H1 (cell line): ENCODE data around the gene PREX1. TPM values are rescaled to one million over a fixed set of nuclear protein-coding genes. Genes with fewer than 3 reads are reported as not detected.

Source experiments
- CTCF ChIA-PET: fragments of 300-600 bp; sonication (Branson Sonifier 250); formaldehyde crosslinking; loops from one replicate; lab custom pipeline; 2021; ENCODE audit not compliant: partially characterized antibody; lab: Charles Lee
- POLR2A ChIA-PET: fragments of 300-600 bp; sonication (Branson Sonifier 250); formaldehyde crosslinking; loops from one replicate; lab custom pipeline; 2021; ENCODE audit warnings: inconsistent platforms; ENCODE audit not compliant: partially characterized antibody; lab: Charles Lee
- DNase-seq, 2 experiments: peaks; one replicate each; pipeline versions ENCODE4 v3.0.0 to v3.0.0-alpha.2; 2010 to 2022; ENCODE audit warnings: low spot score in 2 of 2, low read depth in 1 of 2, mixed read lengths in 1 of 2
- FAIRE-seq: peaks from 2 replicates; lab custom pipeline; 2011; peaks lifted over from hg19 to GRCh38; lab: Jason Lieb, UNC
- H2AFZ ChIP-seq: 2 replicates; pipeline ENCODE4 v1.8.1; 2012; ENCODE audit warnings: low read length, inconsistent platforms
- H2AK5ac ChIP-seq: 2 replicates; pipeline ENCODE4 v1.6.1; 2013; ENCODE audit warnings: low read depth, low read length
- H2BK120ac ChIP-seq: replicated peaks from 2 replicates; pipeline ENCODE3; 2013; ENCODE audit warnings: low read depth, low read length, inconsistent platforms
- H2BK12ac ChIP-seq: 2 replicates; pipeline ENCODE4 v1.6.1; 2013; ENCODE audit warnings: low read depth, low read length
- H2BK15ac ChIP-seq: 2 replicates; pipeline ENCODE4 v1.6.1; 2013; ENCODE audit warnings: low read length
- H2BK20ac ChIP-seq: 2 replicates; pipeline ENCODE4 v1.6.1; 2013; ENCODE audit warnings: low read length
- H2BK5ac ChIP-seq: 2 replicates; pipeline ENCODE4 v1.6.1; 2013; ENCODE audit warnings: low read depth, low read length
- H3K14ac ChIP-seq: 2 replicates; pipeline ENCODE4 v1.6.1; 2013; ENCODE audit warnings: inconsistent platforms; ENCODE audit not compliant: insufficient read length
- H3K18ac ChIP-seq: 2 replicates; pipeline ENCODE4 v1.6.1; 2013; ENCODE audit warnings: low read length; ENCODE audit errors: extremely low read depth
- H3K23ac ChIP-seq: 2 replicates; pipeline ENCODE4 v1.6.1; 2013; ENCODE audit warnings: inconsistent platforms; ENCODE audit not compliant: insufficient read length
- H3K23me2 ChIP-seq: 2 replicates; pipeline ENCODE4 v1.6.1; 2013; ENCODE audit warnings: low read depth, low read length
- H3K27ac ChIP-seq: 2 replicates; pipeline ENCODE4 v1.6.1; 2011; ENCODE audit warnings: low read depth, low read length, inconsistent platforms
- H3K27me3 ChIP-seq, 4 experiments: replicated peaks in 1 of 4; 1 replicate in 1 of 4; 2 replicates in 3 of 4; pipeline versions ENCODE4 v1.6.1 to v1.8.1; 2011 to 2013; ENCODE audit warnings: low read length in 3 of 4, mild to moderate bottlenecking in 3 of 4, inconsistent platforms in 2 of 4, mixed read lengths in 2 of 4, moderate library complexity in 1 of 4; ENCODE audit not compliant: control insufficient read depth in 3 of 4, insufficient read depth in 3 of 4; ENCODE audit errors: extremely low read depth in 1 of 4
- H3K36me3 ChIP-seq, 4 experiments: 2 replicates each; pipeline versions ENCODE4 v1.6.1 to v1.8.1; 2011 to 2013; ENCODE audit warnings: mild to moderate bottlenecking in 4 of 4, low read length in 3 of 4, moderate library complexity in 2 of 4, control low read depth in 1 of 4, inconsistent platforms in 1 of 4; ENCODE audit not compliant: insufficient read depth in 4 of 4, control insufficient read depth in 2 of 4
- H3K4ac ChIP-seq: replicated peaks from 2 replicates; pipeline ENCODE3; 2013; ENCODE audit warnings: low read length, low read depth, mixed read lengths, inconsistent platforms; ENCODE audit not compliant: insufficient read length
- H3K4me1 ChIP-seq, 4 experiments: replicated peaks in 1 of 4; 1 replicate in 1 of 4; 2 replicates in 3 of 4; pipeline versions ENCODE4 v1.6.1 to v1.8.1; 2011 to 2013; ENCODE audit warnings: low read length in 3 of 4, inconsistent platforms in 2 of 4, mixed read lengths in 1 of 4; ENCODE audit not compliant: insufficient read depth in 4 of 4, control insufficient read depth in 3 of 4
- H3K4me2 ChIP-seq, 2 experiments: 2 replicates each; pipeline versions ENCODE4 v1.6.1 to v1.8.1; 2011 to 2013; ENCODE audit warnings: low read depth in 2 of 2, low read length in 2 of 2, control low read depth in 1 of 2, inconsistent platforms in 1 of 2, mild to moderate bottlenecking in 1 of 2; ENCODE audit not compliant: insufficient read depth in 1 of 2
- H3K4me3 ChIP-seq, 4 experiments: fragments of 200-600, 300-600 bp in 1 of 4; sonication (generic), shearing (Covaris generic), sonication (Bioruptor Twin) in 1 of 4; 2 replicates each; pipeline versions ENCODE4 v1.5.1 to v1.8.1; 2011 to 2016; ENCODE audit warnings: low read length in 4 of 4, low read depth in 3 of 4, control low read depth in 2 of 4, inconsistent platforms in 2 of 4, mild to moderate bottlenecking in 2 of 4, mixed read lengths in 1 of 4, moderate library complexity in 1 of 4; ENCODE audit not compliant: insufficient read depth in 2 of 4; ENCODE audit errors: extremely low read depth in 1 of 4
- H3K56ac ChIP-seq: replicated peaks from 2 replicates; pipeline ENCODE3; 2013; ENCODE audit warnings: low read depth, mild to moderate bottlenecking, mixed read lengths, low read length, inconsistent platforms; ENCODE audit not compliant: insufficient read length
- H3K79me1 ChIP-seq: 2 replicates; pipeline ENCODE4 v1.6.1; 2013; ENCODE audit warnings: low read depth, low read length, control low read depth
- H3K79me2 ChIP-seq, 2 experiments: 2 replicates each; pipeline versions ENCODE4 v1.6.1 to v1.8.1; 2012 to 2013; ENCODE audit warnings: low read length in 2 of 2, mild to moderate bottlenecking in 2 of 2, inconsistent platforms in 1 of 2; ENCODE audit not compliant: insufficient read depth in 2 of 2, control insufficient read depth in 1 of 2
- H3K9ac ChIP-seq, 4 experiments: replicated peaks in 1 of 4; 1 replicate in 1 of 4; 2 replicates in 3 of 4; pipeline versions ENCODE4 v1.6.1 to v1.8.1; 2011 to 2013; ENCODE audit warnings: low read depth in 3 of 4, low read length in 3 of 4, control low read depth in 2 of 4, mild to moderate bottlenecking in 2 of 4, moderate library complexity in 2 of 4, inconsistent platforms in 1 of 4; ENCODE audit errors: extremely low read depth in 1 of 4
- H3K9me3 ChIP-seq, 2 experiments: 2 replicates each; pipeline versions ENCODE4 v1.6.1 to v1.8.1; 2012 to 2013; ENCODE audit warnings: mild to moderate bottlenecking in 2 of 2, moderate library complexity in 2 of 2, control low read depth in 1 of 2, inconsistent platforms in 1 of 2, low read depth in 1 of 2, low read length in 1 of 2, mixed read lengths in 1 of 2; ENCODE audit not compliant: insufficient read depth in 2 of 2
- H4K20me1 ChIP-seq, 2 experiments: replicated peaks in 1 of 2; 2 replicates each; pipeline versions ENCODE3 to v1.8.1; 2011 to 2013; ENCODE audit warnings: inconsistent platforms in 2 of 2, low read length in 2 of 2, mild to moderate bottlenecking in 1 of 2; ENCODE audit not compliant: insufficient read depth in 2 of 2, control insufficient read depth in 1 of 2
- H4K5ac ChIP-seq: 2 replicates; pipeline ENCODE4 v1.6.1; 2013; ENCODE audit warnings: low read length, low read depth, mixed read lengths, inconsistent platforms; ENCODE audit not compliant: insufficient read length
- H4K8ac ChIP-seq: 2 replicates; pipeline ENCODE4 v1.8.0; 2013; ENCODE audit warnings: mild to moderate bottlenecking, moderate library complexity, low read length, inconsistent platforms; ENCODE audit not compliant: insufficient read depth; ENCODE audit errors: extremely low read depth
- H4K91ac ChIP-seq: replicated peaks from 2 replicates; pipeline ENCODE3; 2013; ENCODE audit warnings: low read length, mixed read lengths, inconsistent platforms; ENCODE audit not compliant: insufficient read length
- WGBS, 2 experiments: shearing (Covaris generic) in 1 of 2; methylation state at CpG; one replicate each; pipeline versions ENCODE4 v1.1.6 to v1.1.7; 2013 to 2015; ENCODE audit warnings: low lambda C conversion rate in 2 of 2, mixed read lengths in 2 of 2, inconsistent platforms in 1 of 2, low coverage in 1 of 2, missing lambda C conversion rate in 1 of 2; ENCODE audit not compliant: insufficient replicate concordance in 2 of 2, insufficient coverage in 1 of 2, insufficient read length in 1 of 2; ENCODE audit errors: extremely low coverage in 1 of 2, missing lambda C conversion rate in 1 of 2; 5-methylcytosine and 5-hydroxymethylcytosine counted together
- polyA plus RNA-seq, 7 experiments: library from polyadenylated mRNA; depleted of rRNA in 3 of 7; stranded (reverse) in 5 of 7; unstranded in 2 of 7; fragments of >200 nt in 5 of 7; fragments of 200-250 nt in 2 of 7; gene quantifications; 1 replicate in 5 of 7; 2 replicates in 1 of 7; 4 replicates in 1 of 7; pipeline versions ENCODE4 v1.2.1 to v1.2.3, GENCODE V29; 2011 to 2013; ENCODE audit warnings: missing spikeins in 2 of 7, mixed read lengths in 2 of 7
- total RNA-seq: library from RNA; stranded (reverse); fragmentation: NEBNext Ultra II Directional; extraction: Animal tissue kit (Norgen Biotek cat#: 25700); gene quantifications from 2 replicates; pipeline ENCODE4 v1.2.1, GENCODE V29; 2021

Gene PREX1
- total and polyA plus RNA-seq, 2 of the 8 experiments (the other 6 are each of a cell fraction or from before 2014, with no cell fraction given) = 10.7 to 12.8 TPM

- Histone ChIP-seq H4K20me1 (peaks cover 0 to 2% of the 10 kb centered on the region in 2 experiments), H4K91ac (no peak overlapping the region), H3K36me3 (no peaks in the 10 kb centered on the region), H3K9me3 (no peaks in the 10 kb centered on the region), H3K4me2 (no peak overlapping the region), H3K23me2 (no peaks in the 10 kb centered on the region; the same call in none of the 2 replicates), H3K79me1 (peaks cover 6% of the 10 kb centered on the region; the same call in 1 of the 2 replicates), H3K27me3 (no peaks in the 10 kb centered on the region; a peak in 1 of 7 replicates), H3K23ac (no peak overlapping the region), H2BK12ac (no peak overlapping the region), H3K9ac (no peak overlapping the region), H3K79me2 (no peaks in the 10 kb centered on the region), H3K4me3 (no peak overlapping the region), H2BK5ac (no peak overlapping the region), H2AFZ (no peak overlapping the region), H2BK120ac (no peak overlapping the region), H2BK20ac (0 out of 2 replicates have a peak overlapping the region, but pooled peaks have one; percentile 32), H3K14ac (no peak overlapping the region), H2AK5ac (no peak overlapping the region), H3K56ac (no peak overlapping the region), H3K4me1 (peaks cover 0 to 12% (median 6%) of the 10 kb centered on the region in 4 experiments; a peak in 6 of 7 replicates), H4K8ac (no peak overlapping the region), H4K5ac (no peak overlapping the region), H3K18ac (no peak overlapping the region), H2BK15ac (no peak overlapping the region), H3K27ac (no peak overlapping the region), H3K4ac (no peak overlapping the region)
- ChIA-PET CTCF (interaction anchor here (1.4 to 1.9 kb wide), 4 partner anchors 21 to 145 kb away, joined by 3 to 10 read pairs (median 5); no protein-coding TSS in a partner anchor), POLR2A (no interaction called here)
- WGBS, 2 experiments = 51% methylated on average over 2 of the region's 2 CpGs; no CpG with 5 or more reads in 1 of the 2 experiments
- DNase-seq = no peak
- no peak for FAIRE-seq
Measured at GRCh38 chr20:48802216-48802615, 25.6 kb downstream of the PREX1 start.
